Fibroblast of skin of left quadriceps (primary cell): ENCODE measurements around the gene GSS.

ENCODE experiments used
- DNase-seq, 2 experiments: peaks; one replicate each; pipeline ENCODE4 v3.0.0-alpha.2; 2013; ENCODE audit warnings: low read depth in 2 of 2

The GSS gene

GRCh38 chr20:34955231-34956040 lies at the start of gene GSS, which contains the start of gene MYH7B:
Gene GSS, minus strand, starts transcription at chr20:34955806. Its CDS starts 3,954 bp downstream, at chr20:34951852.
Gene MYH7B, plus strand, starts transcription at chr20:34955868. Its CDS starts 22,138 bp downstream, at chr20:34978006.
- peak; percentile 92 to 93 for DNase-seq

- DNase-seq, result no peak
Measured at GRCh38 chr20:35004749-35005462, 49.3 kb upstream of the GSS start.

GRCh38 chr20:35004051-35004725 lies 48.6 kb upstream of the GSS start:
- DNase-seq, result no peak

- DNase-seq, result no peak
Measured at GRCh38 chr20:35003211-35004031, 47.8 kb upstream of the GSS start.

GRCh38 chr20:35002426-35003210 lies 47.0 kb upstream of the GSS start:
- DNase-seq, result no peak

GRCh38 chr20:35001596-35002362 lies 46.2 kb upstream of the GSS start:
- DNase-seq, result no peak

GRCh38 chr20:35000922-35001595 lies 45.5 kb upstream of the GSS start:
- DNase-seq, result no peak

GRCh38 chr20:35000311-35000921 lies 44.8 kb upstream of the GSS start:
- no peak for DNase-seq

- DNase-seq, result no peak
Measured at GRCh38 chr20:34999782-35000181, 44.2 kb upstream of the GSS start.

GRCh38 chr20:34999021-34999451 lies 43.4 kb upstream of the GSS start:
- no peak for DNase-seq

- DNase-seq, result no peak
Measured at GRCh38 chr20:34998331-34998950, 42.8 kb upstream of the GSS start.

- DNase-seq, result no peak
Measured at GRCh38 chr20:34997774-34998173, 42.2 kb upstream of the GSS start.

- DNase-seq, result no peak
Measured at GRCh38 chr20:34997131-34997561, 41.5 kb upstream of the GSS start.

- no peak for DNase-seq
Measured at GRCh38 chr20:34996243-34997028, 40.8 kb upstream of the GSS start.

GRCh38 chr20:34995696-34996095 lies 40.1 kb upstream of the GSS start:
- no peak for DNase-seq

GRCh38 chr20:34995192-34995591 lies 39.6 kb upstream of the GSS start:
- no peak for DNase-seq

GRCh38 chr20:34994509-34995131 lies 39.0 kb upstream of the GSS start:
- DNase-seq, result no peak
